Gastrocnemius medialis (tissue), 4 donors: Measurements from ENCODE around the gene MAP2K7. TPM values are rescaled to one million over a fixed set of nuclear protein-coding genes. Genes with fewer than 3 reads are reported as not detected.

Source experiments
- ATAC-seq, 2 donors: fragments of 150-250 bp; one replicate each; pipeline ENCODE4 v1.9.1; 2016
- DNase-seq, 2 donors: peaks; one replicate each; pipeline ENCODE4 v3.0.0-alpha.2; 2019
- H3K27ac ChIP-seq, 4 donors: fragments of 200-600 bp; sonication (generic); 1 replicate in 1 of 4; 2 replicates in 3 of 4; pipeline ENCODE4 v1.5.1; 2016 to 2018; ENCODE audit warnings: mild to moderate bottlenecking in 2 of 4, moderate library complexity in 1 of 4
- H3K27me3 ChIP-seq, 3 donors: fragments of 200-600 bp; sonication (generic) in 2 of 3; 1 replicate in 1 of 3; 2 replicates in 2 of 3; pipeline versions ENCODE4 v1.5.1 to v1.6.0; 2016 to 2019; ENCODE audit warnings: mild to moderate bottlenecking in 1 of 3, moderate library complexity in 1 of 3
- H3K36me3 ChIP-seq, 2 donors: fragments of 200-600 bp; sonication (generic) in 1 of 2; one replicate each; pipeline ENCODE4 v1.5.1; 2017 to 2018
- H3K4me1 ChIP-seq, 2 donors: fragments of 200-600 bp; sonication (generic) in 1 of 2; one replicate each; pipeline ENCODE4 v1.5.1; 2016 to 2017; ENCODE audit warnings: mild to moderate bottlenecking in 2 of 2
- H3K4me3 ChIP-seq, 4 donors: fragments of 200-600 bp; sonication (generic) in 3 of 4; 1 replicate in 1 of 4; 2 replicates in 3 of 4; pipeline ENCODE4 v1.5.1; 2016 to 2019; ENCODE audit warnings: mild to moderate bottlenecking in 2 of 4
- H3K9me3 ChIP-seq, 3 donors: fragments of 200-600 bp; sonication (generic) in 2 of 3; 1 replicate in 1 of 3; 2 replicates in 2 of 3; pipeline ENCODE4 v1.5.1; 2016 to 2019
- CTCF ChIP-seq, 5 experiments: fragments of 450-650 bp in 3 of 5; fragments of 200-600 bp in 2 of 5; sonication (generic) in 2 of 5; IDR thresholded peaks in 4 of 5; conservative IDR thresholded peaks in 1 of 5; 1 replicate in 4 of 5; 2 replicates in 1 of 5; pipeline ENCODE4 v1.5.1; 2016 to 2019; ENCODE audit warnings: antibody characterized with exemption in 5 of 5, mild to moderate bottlenecking in 3 of 5, moderate library complexity in 3 of 5
- POLR2A ChIP-seq, 2 donors: fragments of 450-650 bp; IDR thresholded peaks; one replicate each; pipeline ENCODE4 v1.6.1; 2017; ENCODE audit warnings: antibody characterized with exemption in 2 of 2, mild to moderate bottlenecking in 2 of 2, moderate library complexity in 2 of 2
- in situ Hi-C, 4 donors: fragments of 200-750 bp; cut with MboI; loops; one replicate each; pipeline versions ENCODE4 v1.15.0 to v1.8.0; 2017; ENCODE audit warnings: low sequenced_read_pairs in 4 of 4
- intact Hi-C: fragments of 100-400 bp; cut with DNase I; formaldehyde crosslinking; loops from one replicate; pipeline ENCODE4 v1.15.1; 2023; ENCODE audit warnings: low total_unique reads
- total RNA-seq, 4 donors: library from RNA; depleted of rRNA; stranded (reverse); fragments of >200 nt; gene quantifications; one replicate each; pipeline versions ENCODE4 v1.1.0 to v1.2.3, GENCODE V29; 2016

The MAP2K7 gene
- total RNA-seq, 4 donors from 2014 or later: 17.7 to 41.7 (median 32.9) TPM

DNA sequence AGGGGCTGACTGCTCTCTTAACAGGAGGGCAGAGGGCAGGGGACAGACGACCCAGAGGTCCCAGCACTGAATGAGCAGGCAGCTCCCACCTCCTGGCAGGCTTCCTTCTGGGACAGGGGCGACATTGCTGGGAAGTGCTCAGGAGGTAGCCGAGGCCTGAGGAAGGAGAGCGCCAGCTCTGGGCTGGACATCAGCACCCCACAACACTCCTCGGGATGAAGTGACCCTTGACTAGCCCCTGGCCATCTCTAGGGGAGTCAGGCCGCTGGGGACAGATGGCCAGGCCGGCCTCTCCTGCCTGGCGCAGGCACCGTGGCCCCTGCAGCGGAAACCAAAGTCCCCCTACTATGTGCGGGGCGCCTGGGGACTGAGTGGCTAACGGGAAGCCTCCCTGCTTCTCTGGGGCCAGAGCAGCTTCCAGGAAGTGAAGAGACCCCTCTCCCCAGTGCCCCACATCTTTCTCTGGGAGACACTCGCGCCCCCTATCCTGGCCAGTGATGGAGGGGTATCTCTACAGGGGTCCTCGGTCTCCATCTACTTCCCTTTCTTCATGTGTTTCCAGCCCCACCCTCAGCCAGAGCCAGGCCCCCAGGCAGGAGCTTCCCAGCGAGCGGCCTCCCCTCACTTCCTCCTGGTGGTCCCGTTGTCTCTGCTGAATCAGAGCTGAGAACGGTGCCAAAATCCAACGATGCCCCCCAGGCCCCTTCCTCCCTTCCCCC lies 39.5 kb upstream of the MAP2K7 start:
- intact Hi-C loops: no loop called here
- no peak for DNase-seq
- H3K27me3 ChIP-seq: peaks cover 40 to 70% (median 61%) of the 10 kb centered on the region in 3 donors

DNA sequence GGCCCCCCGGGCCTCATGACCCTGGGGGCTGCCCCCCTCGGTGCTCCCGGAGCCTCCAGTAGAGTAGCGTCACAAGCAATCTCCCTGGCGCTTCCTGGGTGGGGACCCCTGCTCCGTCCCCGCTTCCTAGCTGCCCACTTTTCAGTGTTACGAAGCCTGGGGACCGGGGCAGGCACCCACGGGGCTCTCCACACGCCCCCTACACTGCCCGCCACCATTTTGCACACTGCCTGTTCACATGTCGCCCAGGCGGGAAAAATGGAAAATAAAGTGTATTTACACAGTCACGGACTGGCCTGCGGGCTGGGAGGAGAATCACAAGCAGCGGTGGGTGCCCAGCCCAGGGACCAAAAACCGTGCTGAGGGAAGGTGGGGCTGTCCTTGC lies 39.0 kb upstream of the MAP2K7 start:
- Histone ChIP-seq H3K27me3 (peaks cover 40 to 69% (median 61%) of the 10 kb centered on the region in 3 donors), H3K36me3 (no peaks in the 10 kb centered on the region), H3K27ac (no peak overlapping the region), H3K4me3 (no peak overlapping the region), H3K4me1 (peaks cover 5 to 8% of the 10 kb centered on the region in 2 donors), H3K9me3 (no peaks in the 10 kb centered on the region)
- in situ Hi-C loops: no loop called here
- intact Hi-C loops: no loop called here
- DNase-seq (no peak), ATAC-seq (no peak)
- TF ChIP-seq POLR2A (IDR thresholded peaks at IDR 0.05): no peak
- TF ChIP-seq CTCF (IDR thresholded peaks at IDR 0.05 in 4 of 5, conservative IDR thresholded peaks at IDR 0.05 in 1 of 5): no peak

More for the DNA sequence above, 39.5 kb upstream of the MAP2K7 start:
- Histone ChIP-seq H3K27ac (no peak overlapping the region), H3K4me1 (peaks cover 0 to 8% of the 10 kb centered on the region in 2 donors), H3K36me3 (no peaks in the 10 kb centered on the region), H3K9me3 (no peaks in the 10 kb centered on the region), H3K4me3 (no peak overlapping the region)
- ATAC-seq: no peak
- TF ChIP-seq CTCF (IDR thresholded peaks at IDR 0.05 in 4 of 5, conservative IDR thresholded peaks at IDR 0.05 in 1 of 5): no peak
- TF ChIP-seq POLR2A (IDR thresholded peaks at IDR 0.05): no peak
- in situ Hi-C loops: no loop called here

GRCh38 chr19:7865262-7865911 lies 38.3 kb upstream of the MAP2K7 start:
- Histone ChIP-seq H3K27ac (no peak overlapping the region), H3K4me1 (peaks cover 7 to 8% of the 10 kb centered on the region in 2 donors), H3K36me3 (no peaks in the 10 kb centered on the region), H3K27me3 (peaks cover 40 to 65% (median 61%) of the 10 kb centered on the region in 3 donors), H3K9me3 (no peaks in the 10 kb centered on the region), H3K4me3 (no peak overlapping the region)
- ATAC-seq (no peak), DNase-seq (no peak)
- no peak for TF ChIP-seq CTCF (IDR thresholded peaks at IDR 0.05 in 4 of 5, conservative IDR thresholded peaks at IDR 0.05 in 1 of 5)
- intact Hi-C loops (no loop called here), in situ Hi-C loops (no loop called here)

- Histone ChIP-seq H3K4me1 (peaks cover 7 to 8% of the 10 kb centered on the region in 2 donors), H3K36me3 (no peaks in the 10 kb centered on the region), H3K27ac (no peak overlapping the region), H3K9me3 (no peaks in the 10 kb centered on the region), H3K27me3 (peaks cover 31 to 58% (median 56%) of the 10 kb centered on the region in 3 donors), H3K4me3 (no peak overlapping the region)
- ATAC-seq (no peak), DNase-seq (no peak)
- TF ChIP-seq POLR2A (IDR thresholded peaks at IDR 0.05): no peak
- TF ChIP-seq CTCF (IDR thresholded peaks at IDR 0.05 in 4 of 5, conservative IDR thresholded peaks at IDR 0.05 in 1 of 5): no peak
- in situ Hi-C loops (no loop called here), intact Hi-C loops (no loop called here)
These were observed 37.1 kb upstream of the MAP2K7 start for GRCh38 chr19:7866399-7867091.
